ENCODE data around the gene CFAP20DC. TPM values are rescaled to one million over a fixed set of nuclear protein-coding genes. Genes with fewer than 3 reads are reported as not detected.

The CFAP20DC gene
- total RNA-seq, 2 donors from 2014 or later: 6.5 to 9.5 TPM

DNA sequence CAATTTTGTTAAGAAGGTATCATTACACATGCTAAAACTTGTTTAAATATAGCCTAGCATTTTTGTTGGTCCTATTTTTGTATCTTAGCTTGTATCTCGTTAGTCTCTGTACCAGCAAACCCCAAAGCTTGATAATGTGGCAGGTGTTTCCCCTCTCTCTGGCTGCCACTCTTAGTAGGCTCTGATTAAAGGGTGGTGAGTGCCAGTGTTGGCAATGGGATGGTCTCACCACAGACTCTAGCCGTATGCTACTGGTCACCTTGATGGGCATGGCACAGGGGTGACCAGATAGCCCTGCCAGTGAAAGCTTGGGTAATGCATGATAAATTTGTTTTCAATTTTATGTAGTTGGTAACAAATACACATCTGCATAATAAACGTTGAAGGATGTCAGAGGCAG is 188.3 kb downstream of the CFAP20DC start:
- no peak overlapping the region for H3K4me3 ChIP-seq (ENCODE audit: low read length)
- H3K27ac Mint-ChIP-seq: no peak overlapping the region

GRCh38 chr3:58858126-58858525 is 191.7 kb downstream of the CFAP20DC start:
- Mint-ChIP-seq H3K9me3 (peaks cover 1% of the 10 kb centered on the region), H3K36me3 (ENCODE audit: low read depth) (no peaks in the 10 kb centered on the region), H3K27me3 (ENCODE audit: insufficient read depth) (no peaks in the 10 kb centered on the region), H3K27ac (no peak overlapping the region), H3K4me3 (no peak overlapping the region), H3K4me1 (no peaks in the 10 kb centered on the region)
- DNase-seq: no peak
- Histone ChIP-seq H3K4me3 (ENCODE audit: low read length) (no peak overlapping the region), H3K4me1 (ENCODE audit: control insufficient read depth, insufficient read depth, low read length) (no peaks in the 10 kb centered on the region), H3K27me3 (ENCODE audit: control insufficient read depth, insufficient read depth, low read length, poor library complexity, severe bottlenecking) (no peaks in the 10 kb centered on the region), H3K36me3 (ENCODE audit: control insufficient read depth, insufficient read depth, low read length) (no peaks in the 10 kb centered on the region), H3K9ac (ENCODE audit: extremely low read depth, low read length, poor library complexity, severe bottlenecking) (no peak overlapping the region), H3K27ac (ENCODE audit: low read depth, low read length) (no peak overlapping the region), H3K9me3 (ENCODE audit: control insufficient read depth, low read length) (no peaks in the 10 kb centered on the region)
- TF ChIP-seq, protein P1, sequence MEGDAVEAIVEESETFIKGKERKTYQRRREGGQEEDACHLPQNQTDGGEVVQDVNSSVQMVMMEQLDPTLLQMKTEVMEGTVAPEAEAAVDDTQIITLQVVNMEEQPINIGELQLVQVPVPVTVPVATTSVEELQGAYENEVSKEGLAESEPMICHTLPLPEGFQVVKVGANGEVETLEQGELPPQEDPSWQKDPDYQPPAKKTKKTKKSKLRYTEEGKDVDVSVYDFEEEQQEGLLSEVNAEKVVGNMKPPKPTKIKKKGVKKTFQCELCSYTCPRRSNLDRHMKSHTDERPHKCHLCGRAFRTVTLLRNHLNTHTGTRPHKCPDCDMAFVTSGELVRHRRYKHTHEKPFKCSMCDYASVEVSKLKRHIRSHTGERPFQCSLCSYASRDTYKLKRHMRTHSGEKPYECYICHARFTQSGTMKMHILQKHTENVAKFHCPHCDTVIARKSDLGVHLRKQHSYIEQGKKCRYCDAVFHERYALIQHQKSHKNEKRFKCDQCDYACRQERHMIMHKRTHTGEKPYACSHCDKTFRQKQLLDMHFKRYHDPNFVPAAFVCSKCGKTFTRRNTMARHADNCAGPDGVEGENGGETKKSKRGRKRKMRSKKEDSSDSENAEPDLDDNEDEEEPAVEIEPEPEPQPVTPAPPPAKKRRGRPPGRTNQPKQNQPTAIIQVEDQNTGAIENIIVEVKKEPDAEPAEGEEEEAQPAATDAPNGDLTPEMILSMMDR (conservative IDR thresholded peaks at IDR 0.05): no peak
- 85 to 90% methylated on average over 3 of the region's 3 CpGs for WGBS, 2 experiments (ENCODE audit: insufficient coverage in 1 of 2, insufficient read length in 1 of 2)

More for the DNA sequence above, 188.3 kb downstream of the CFAP20DC start:
- TF ChIP-seq, protein P1 (conservative IDR thresholded peaks at IDR 0.05): no peak
- Mint-ChIP-seq H3K4me1 (no peaks in the 10 kb centered on the region), H3K36me3 (ENCODE audit: low read depth) (no peaks in the 10 kb centered on the region), H3K9me3 (no peaks in the 10 kb centered on the region), H3K27me3 (ENCODE audit: insufficient read depth) (no peaks in the 10 kb centered on the region), H3K4me3 (no peak overlapping the region)
- no peak overlapping the region for H3K27ac ChIP-seq (ENCODE audit: low read depth, low read length)
- H3K9ac ChIP-seq (ENCODE audit: extremely low read depth, low read length, poor library complexity, severe bottlenecking): no peak overlapping the region
- WGBS, 2 experiments (ENCODE audit: insufficient coverage in 1 of 2, insufficient read length in 1 of 2): 80 to 85% methylated on average over 1 to 3 of the region's 3 CpGs
- DNase-seq: no peak
- no peaks in the 10 kb centered on the region for H3K4me1 ChIP-seq (ENCODE audit: control insufficient read depth, insufficient read depth, low read length)
- no peaks in the 10 kb centered on the region for H3K36me3 ChIP-seq (ENCODE audit: control insufficient read depth, insufficient read depth, low read length)
- no peaks in the 10 kb centered on the region for H3K9me3 ChIP-seq (ENCODE audit: control insufficient read depth, low read length)
- H3K27me3 ChIP-seq (ENCODE audit: control insufficient read depth, insufficient read depth, low read length, poor library complexity, severe bottlenecking): no peaks in the 10 kb centered on the region

- Histone ChIP-seq H3K27ac (ENCODE audit: low read depth, low read length) (no peak overlapping the region), H3K27me3 (ENCODE audit: control insufficient read depth, insufficient read depth, low read length, poor library complexity, severe bottlenecking) (no peaks in the 10 kb centered on the region), H3K4me3 (ENCODE audit: low read length) (no peak overlapping the region), H3K36me3 (ENCODE audit: control insufficient read depth, insufficient read depth, low read length) (no peaks in the 10 kb centered on the region), H3K4me1 (ENCODE audit: control insufficient read depth, insufficient read depth, low read length) (no peaks in the 10 kb centered on the region), H3K9me3 (ENCODE audit: control insufficient read depth, low read length) (no peaks in the 10 kb centered on the region), H3K9ac (ENCODE audit: extremely low read depth, low read length, poor library complexity, severe bottlenecking) (no peak overlapping the region)
- DNase-seq: no peak
- Mint-ChIP-seq H3K9me3 (peaks cover 3% of the 10 kb centered on the region), H3K4me1 (no peaks in the 10 kb centered on the region), H3K27me3 (ENCODE audit: insufficient read depth) (no peaks in the 10 kb centered on the region), H3K4me3 (no peak overlapping the region), H3K27ac (no peak overlapping the region), H3K36me3 (ENCODE audit: low read depth) (no peaks in the 10 kb centered on the region)
- TF ChIP-seq, protein P1 (conservative IDR thresholded peaks at IDR 0.05): no peak
- WGBS, 2 experiments (ENCODE audit: insufficient coverage in 1 of 2, insufficient read length in 1 of 2): 94% methylated on average over 1 of the region's 1 CpG; no CpG with 5 or more reads in 1 of the 2 experiments
Observed at GRCh38 chr3:58857402-58857801, 192.4 kb downstream of the CFAP20DC start.

All from endodermal cell (in vitro differentiated cells).